ENCODE results near the gene SLC7A6.
A peak's percentile ranks its signal among the peaks of the same experiment; 100 is the strongest.

Gene SLC7A6

GRCh38 chr16:68235108-68235886, 29.0 kb upstream of the SLC7A6 start:
- no peaks in the 10 kb centered on the region for H3K9me3 ChIP-seq (ENCODE audit: insufficient read depth, low read length)
- no peak for TF ChIP-seq EZH2phosphoT487 (IDR thresholded peaks at IDR 0.05; ENCODE audit: low read depth)
- TF ChIP-seq CTCF (IDR thresholded peaks at IDR 0.05; ENCODE audit: low read depth, low read length): no peak
- H3K27ac ChIP-seq (ENCODE audit: low read length): no peak overlapping the region
- H3K4me3 ChIP-seq (ENCODE audit: low read length): no peak overlapping the region
- H3K4me1 ChIP-seq (ENCODE audit: low read length): no peaks in the 10 kb centered on the region
- H3K9ac ChIP-seq (ENCODE audit: low read length): no peak overlapping the region
- H3K4me2 ChIP-seq (ENCODE audit: low read length): no peak overlapping the region
- no peaks in the 10 kb centered on the region for H3K36me3 ChIP-seq (replicated peaks; ENCODE audit: low read depth, low read length)
- no peaks in the 10 kb centered on the region for H3K79me2 ChIP-seq (ENCODE audit: low read length)
- H3K27me3 ChIP-seq (ENCODE audit: low read depth, low read length): no peaks in the 10 kb centered on the region
- H4K20me1 ChIP-seq (ENCODE audit: insufficient read depth, low read length): no peaks in the 10 kb centered on the region
- H2AFZ ChIP-seq (ENCODE audit: low read depth, low read length): no peak overlapping the region

- Histone ChIP-seq H3K36me3 (replicated peaks; ENCODE audit: low read depth, low read length) (no peaks in the 10 kb centered on the region), H3K79me2 (ENCODE audit: low read length) (no peaks in the 10 kb centered on the region), H2AFZ (ENCODE audit: low read depth, low read length) (peak within 1 kb of the TSS; percentile 59; the same call in 1 of the 2 replicates), H3K4me3 (ENCODE audit: low read length) (peak within 1 kb of the TSS; percentile 78), H3K4me1 (ENCODE audit: low read length) (no peaks in the 10 kb centered on the region), H4K20me1 (ENCODE audit: insufficient read depth, low read length) (no peaks in the 10 kb centered on the region), H3K27me3 (ENCODE audit: low read depth, low read length) (no peaks in the 10 kb centered on the region), H3K9ac (ENCODE audit: low read length) (peak within 1 kb of the TSS; percentile 45; the same call in 1 of the 2 replicates), H3K27ac (ENCODE audit: low read length) (no peak within 1 kb of the TSS), H3K9me3 (ENCODE audit: insufficient read depth, low read length) (no peaks in the 10 kb centered on the region), H3K4me2 (ENCODE audit: low read length) (peak within 1 kb of the TSS; percentile 65)
- TF ChIP-seq CTCF (IDR thresholded peaks at IDR 0.05; ENCODE audit: low read depth, low read length): no peak
- no peak for TF ChIP-seq EZH2phosphoT487 (IDR thresholded peaks at IDR 0.05; ENCODE audit: low read depth)
These were observed 28.5 kb upstream of the SLC7A6 start, which contains the start of gene ESRP2 for GRCh38 chr16:68235887-68236136. Gene ESRP2, minus strand, starts transcription at chr16:68236127. Its CDS starts 82 bp downstream, at chr16:68236045.

DNA sequence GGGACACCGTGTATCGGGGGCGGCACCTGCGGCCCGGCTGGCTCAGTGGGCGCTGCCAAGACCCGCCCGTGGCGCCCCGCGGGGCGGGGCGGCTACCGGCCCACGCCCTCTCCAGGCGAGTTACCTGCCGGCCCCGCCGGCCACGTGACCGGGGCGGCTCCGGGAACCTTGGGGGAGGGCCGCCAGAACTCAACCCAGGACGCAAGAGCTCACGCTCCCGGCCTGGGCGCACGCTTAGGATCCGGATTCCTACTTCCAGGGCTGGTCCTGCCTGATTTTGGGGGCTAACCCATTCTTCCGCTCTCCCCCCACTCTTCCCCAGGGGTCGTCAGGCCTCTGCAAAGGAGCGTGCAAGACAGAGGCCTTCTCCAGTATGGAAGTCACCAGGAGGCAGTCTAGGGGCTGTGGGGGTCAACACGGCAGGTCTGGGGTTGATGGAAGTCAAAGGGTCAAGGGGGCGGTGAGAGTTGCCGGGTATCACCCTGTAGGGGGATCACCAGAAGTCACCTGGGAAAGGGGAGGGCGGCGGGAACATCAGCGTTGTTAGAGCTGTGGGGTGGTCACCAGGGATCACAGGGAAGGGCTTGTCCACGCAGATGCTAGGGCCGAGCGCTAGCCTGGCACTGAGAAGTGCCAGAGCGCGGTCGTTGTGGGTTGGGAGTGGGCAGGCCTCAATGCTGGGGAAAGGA, 28.0 kb upstream of the SLC7A6 start:
- Histone ChIP-seq H3K27ac (ENCODE audit: low read length) (no peak overlapping the region), H4K20me1 (ENCODE audit: insufficient read depth, low read length) (no peaks in the 10 kb centered on the region), H3K79me2 (ENCODE audit: low read length) (no peaks in the 10 kb centered on the region), H3K9ac (ENCODE audit: low read length) (no peak overlapping the region), H3K4me2 (ENCODE audit: low read length) (no peak overlapping the region), H3K36me3 (replicated peaks; ENCODE audit: low read depth, low read length) (no peaks in the 10 kb centered on the region), H3K4me1 (ENCODE audit: low read length) (no peaks in the 10 kb centered on the region), H3K27me3 (ENCODE audit: low read depth, low read length) (no peaks in the 10 kb centered on the region), H3K9me3 (ENCODE audit: insufficient read depth, low read length) (no peaks in the 10 kb centered on the region), H2AFZ (ENCODE audit: low read depth, low read length) (no peak overlapping the region), H3K4me3 (ENCODE audit: low read length) (no peak overlapping the region)
- TF ChIP-seq CTCF (IDR thresholded peaks at IDR 0.05; ENCODE audit: low read depth, low read length): no peak
- TF ChIP-seq EZH2phosphoT487 (IDR thresholded peaks at IDR 0.05; ENCODE audit: low read depth): no peak

- Histone ChIP-seq H3K4me3 (ENCODE audit: low read length) (peak overlapping the region; percentile 78), H3K9me3 (ENCODE audit: insufficient read depth, low read length) (no peaks in the 10 kb centered on the region), H3K4me2 (ENCODE audit: low read length) (peak overlapping the region; percentile 65), H3K9ac (ENCODE audit: low read length) (peak overlapping the region; percentile 45), H3K79me2 (ENCODE audit: low read length) (no peaks in the 10 kb centered on the region), H4K20me1 (ENCODE audit: insufficient read depth, low read length) (no peaks in the 10 kb centered on the region), H3K27ac (ENCODE audit: low read length) (no peak overlapping the region), H3K4me1 (ENCODE audit: low read length) (no peaks in the 10 kb centered on the region), H3K27me3 (ENCODE audit: low read depth, low read length) (no peaks in the 10 kb centered on the region), H2AFZ (ENCODE audit: low read depth, low read length) (peak overlapping the region; percentile 59), H3K36me3 (replicated peaks; ENCODE audit: low read depth, low read length) (no peaks in the 10 kb centered on the region)
- no peak for TF ChIP-seq EZH2phosphoT487 (IDR thresholded peaks at IDR 0.05; ENCODE audit: low read depth)
- no peak for TF ChIP-seq CTCF (IDR thresholded peaks at IDR 0.05; ENCODE audit: low read depth, low read length)
These were observed 27.5 kb upstream of the SLC7A6 start for GRCh38 chr16:68236826-68237242.
